Measurements from ENCODE around the gene GXYLT1.
"Not testable (repeated sequence)": the region's sequence is repeated elsewhere in the genome, so short reads cannot be mapped to it uniquely, and the experiment has no call there.

Gene GXYLT1

DNA sequence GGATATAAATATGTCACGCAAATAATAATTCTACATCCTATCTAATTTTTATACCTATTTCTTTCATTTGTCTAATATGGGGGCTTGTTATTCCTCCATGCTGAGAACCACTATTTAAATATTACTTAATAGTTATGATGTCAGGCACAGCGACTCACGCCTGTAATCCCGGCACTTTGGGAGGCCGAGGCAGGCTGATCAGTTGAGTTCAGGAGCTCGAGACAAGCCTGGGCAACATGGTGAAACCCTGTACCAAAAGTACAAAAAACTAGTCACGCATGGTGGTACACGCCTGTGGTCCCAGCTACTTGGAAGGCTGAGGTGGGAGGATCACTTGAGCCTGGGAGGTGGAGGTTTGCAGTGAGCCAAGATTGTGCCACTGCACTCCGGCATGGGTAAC is 45.2 kb downstream of the GXYLT1 start:
- H3K9me3 Mint-ChIP-seq = no peaks in the 10 kb centered on the region
- H3K36me3 Mint-ChIP-seq = peaks cover 22% of the 10 kb centered on the region
- H3K4me3 Mint-ChIP-seq = no peak overlapping the region
- CTCF ChIA-PET = no interaction called here
- H3K27ac Mint-ChIP-seq = no peak overlapping the region
- H3K27me3 Mint-ChIP-seq = no peaks in the 10 kb centered on the region
- no peak for DNase-seq
- H3K4me1 Mint-ChIP-seq = peaks cover 28% of the 10 kb centered on the region

DNA sequence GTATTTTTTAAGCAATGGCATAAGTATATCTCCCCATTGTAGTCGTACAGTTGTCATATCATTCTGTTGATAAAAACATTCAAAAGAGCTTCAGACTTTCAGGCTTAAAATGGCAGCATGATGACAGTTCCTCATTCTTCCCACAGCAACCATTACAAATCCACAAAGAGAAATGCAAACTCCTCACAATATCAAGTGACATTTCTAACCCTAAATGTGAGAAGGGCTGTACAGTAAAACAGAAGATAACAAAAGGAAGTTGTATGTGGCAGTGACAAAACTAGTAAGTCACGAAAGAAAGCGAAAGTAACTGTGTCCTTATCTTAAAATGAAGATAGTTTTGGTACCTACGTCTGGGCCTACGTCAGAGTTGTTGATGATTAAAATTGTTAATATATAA is 46.7 kb downstream of the GXYLT1 start:
- H3K27me3 Mint-ChIP-seq = no peaks in the 10 kb centered on the region
- peak; percentile 27 for DNase-seq
- peaks cover 24% of the 10 kb centered on the region for H3K36me3 Mint-ChIP-seq
- H3K27ac Mint-ChIP-seq = peak overlapping the region; percentile 97
- CTCF ChIA-PET = interaction anchor here (0.6 kb wide), 1 partner anchor 44 kb away, joined by 3 read pairs; no protein-coding TSS in a partner anchor
- H3K4me1 Mint-ChIP-seq = peaks cover 28% of the 10 kb centered on the region
- peak overlapping the region; percentile 78 for H3K4me3 Mint-ChIP-seq
- H3K9me3 Mint-ChIP-seq = no peaks in the 10 kb centered on the region

GRCh38 chr12:42094277-42094676 is 50.4 kb downstream of the GXYLT1 start:
- CTCF ChIA-PET = no interaction called here
- Mint-ChIP-seq H3K27ac (no peak overlapping the region), H3K4me3 (no peak overlapping the region), H3K4me1 (peaks cover 28% of the 10 kb centered on the region), H3K9me3 (no peaks in the 10 kb centered on the region), H3K27me3 (no peaks in the 10 kb centered on the region), H3K36me3 (peaks cover 33% of the 10 kb centered on the region)
- DNase-seq = no peak

- Mint-ChIP-seq H3K9me3 (no peaks in the 10 kb centered on the region), H3K4me3 (no peak overlapping the region), H3K36me3 (peaks cover 26% of the 10 kb centered on the region), H3K27me3 (no peaks in the 10 kb centered on the region), H3K27ac (no peak overlapping the region), H3K4me1 (peaks cover 16% of the 10 kb centered on the region)
- no peak for DNase-seq
- CTCF ChIA-PET = no interaction called here
Observed at GRCh38 chr12:42091769-42092168, 52.9 kb downstream of the GXYLT1 start.

- CTCF ChIA-PET = no interaction called here
- H3K4me1 Mint-ChIP-seq = peaks cover 8% of the 10 kb centered on the region
- H3K4me3 Mint-ChIP-seq = no peak overlapping the region
- no peak overlapping the region for H3K27ac Mint-ChIP-seq
- DNase-seq = no peak
- H3K36me3 Mint-ChIP-seq = peaks cover 26% of the 10 kb centered on the region
- no peaks in the 10 kb centered on the region for H3K27me3 Mint-ChIP-seq
- H3K9me3 Mint-ChIP-seq = no peaks in the 10 kb centered on the region
Observed at GRCh38 chr12:42090899-42091298, 53.8 kb downstream of the GXYLT1 start.

- DNase-seq = no peak
- no peaks in the 10 kb centered on the region for H3K27me3 Mint-ChIP-seq
Observed at GRCh38 chr12:42086031-42086430, 58.6 kb downstream of the GXYLT1 start.

GRCh38 chr12:42085594-42085993 is 59.1 kb downstream of the GXYLT1 start:
- no peak overlapping the region for H3K27ac Mint-ChIP-seq
- no peaks in the 10 kb centered on the region for H3K9me3 Mint-ChIP-seq
- peaks cover 17% of the 10 kb centered on the region for H3K36me3 Mint-ChIP-seq
- CTCF ChIA-PET = interaction anchor here (0.8 kb wide), 1 partner anchor 18 kb away, joined by 5 read pairs; no protein-coding TSS in a partner anchor
- H3K4me1 Mint-ChIP-seq = no peaks in the 10 kb centered on the region
- no peak for DNase-seq
- H3K4me3 Mint-ChIP-seq = no peak overlapping the region
- H3K27me3 Mint-ChIP-seq = no peaks in the 10 kb centered on the region

More at GRCh38 chr12:42086031-42086430, 58.6 kb downstream of the GXYLT1 start:
- Mint-ChIP-seq H3K9me3 (no peaks in the 10 kb centered on the region), H3K36me3 (peaks cover 17% of the 10 kb centered on the region), H3K4me3 (no peak overlapping the region), H3K27ac (no peak overlapping the region), H3K4me1 (no peaks in the 10 kb centered on the region)
- CTCF ChIA-PET = interaction anchor here (0.6 to 0.8 kb wide), 2 partner anchors 18 to 214 kb away, joined by 3 to 5 read pairs; no protein-coding TSS in a partner anchor

GRCh38 chr12:42084522-42084921 is 60.2 kb downstream of the GXYLT1 start:
- H3K4me1 Mint-ChIP-seq = no peaks in the 10 kb centered on the region
- no peaks in the 10 kb centered on the region for H3K27me3 Mint-ChIP-seq
- no peak overlapping the region for H3K4me3 Mint-ChIP-seq
- H3K36me3 Mint-ChIP-seq = peaks cover 16% of the 10 kb centered on the region
- no peaks in the 10 kb centered on the region for H3K9me3 Mint-ChIP-seq
- no peak for DNase-seq
- CTCF ChIA-PET = no interaction called here
- H3K27ac Mint-ChIP-seq = no peak overlapping the region

DNA sequence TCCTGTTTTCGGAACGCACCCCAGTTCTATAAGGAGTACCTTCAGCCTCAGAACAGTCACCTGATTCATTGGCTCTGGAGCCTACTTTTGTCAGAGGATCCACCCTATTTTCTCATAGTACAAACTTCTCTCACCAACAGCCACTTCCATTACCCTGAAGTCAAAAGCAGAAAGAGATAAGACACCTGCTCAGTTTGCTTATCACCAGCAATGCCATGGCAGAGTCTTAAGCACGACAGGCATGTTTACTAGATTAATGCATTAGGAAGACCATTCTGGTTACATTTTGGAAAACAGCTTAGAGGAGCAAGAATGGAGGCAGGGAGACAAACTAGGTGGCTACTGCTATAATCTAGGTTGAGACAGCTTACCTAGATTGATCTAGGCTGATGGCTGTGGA is 67.7 kb downstream of the GXYLT1 start:
- DNase-seq = no peak
- Mint-ChIP-seq H3K27ac (no peak overlapping the region), H3K27me3 (no peaks in the 10 kb centered on the region), H3K4me1 (no peaks in the 10 kb centered on the region), H3K36me3 (peaks cover 2% of the 10 kb centered on the region), H3K4me3 (no peak overlapping the region), H3K9me3 (peaks cover 2% of the 10 kb centered on the region)
- CTCF ChIA-PET = no interaction called here

DNA sequence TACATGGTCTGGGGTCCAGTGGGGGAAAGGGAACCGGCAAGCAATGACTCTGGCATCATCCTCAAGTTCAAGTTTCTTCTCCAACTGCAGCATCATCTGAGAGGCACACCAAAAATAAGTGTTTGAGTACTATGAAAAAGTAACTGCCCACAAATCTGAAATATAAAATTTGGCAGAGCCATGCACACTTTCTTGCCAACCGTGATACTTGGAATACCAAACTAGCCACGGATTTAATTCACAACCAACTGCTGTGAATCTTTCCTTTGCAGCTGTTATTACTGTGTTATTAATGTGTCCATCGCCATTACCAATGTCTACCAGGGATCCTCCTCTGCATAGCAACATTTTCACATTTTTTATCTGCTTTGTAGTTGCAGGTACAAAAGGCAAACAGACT is 74.6 kb downstream of the GXYLT1 start:
- Mint-ChIP-seq H3K4me1 (no peaks in the 10 kb centered on the region), H3K4me3 (no peak overlapping the region), H3K27ac (no peak overlapping the region)

GRCh38 chr12:42059127-42059526 is 85.5 kb downstream of the GXYLT1 start:
- no peaks in the 10 kb centered on the region for H3K4me1 Mint-ChIP-seq

More for the DNA sequence above, 74.6 kb downstream of the GXYLT1 start:
- CTCF ChIA-PET = no interaction called here
- no peak for DNase-seq
- Mint-ChIP-seq H3K9me3 (no peaks in the 10 kb centered on the region), H3K36me3 (no peaks in the 10 kb centered on the region), H3K27me3 (no peaks in the 10 kb centered on the region)

DNA sequence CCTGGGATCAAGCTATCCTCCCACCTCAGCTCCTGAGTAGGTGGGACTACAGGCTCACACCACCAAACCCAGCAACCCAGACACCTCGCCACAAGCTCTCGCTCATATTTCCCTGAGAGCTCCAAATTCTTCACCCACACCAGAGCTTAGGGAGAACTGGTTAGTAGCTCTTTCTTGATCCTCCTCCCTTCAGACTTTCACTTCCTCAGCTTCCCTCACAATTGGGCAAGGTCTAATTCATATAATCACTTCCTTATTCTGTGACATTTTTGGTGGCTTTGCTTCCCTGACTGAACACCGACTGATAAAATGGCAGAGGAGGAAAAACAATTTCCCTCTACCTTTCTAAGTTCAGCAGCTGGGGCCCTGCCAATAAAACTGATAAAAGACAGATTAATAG is 88.5 kb downstream of the GXYLT1 start:
- no peak overlapping the region for H3K4me3 Mint-ChIP-seq
- DNase-seq = no peak
- CTCF ChIA-PET = no interaction called here
- H3K9me3 Mint-ChIP-seq = no peaks in the 10 kb centered on the region
- peaks cover 12% of the 10 kb centered on the region for H3K27me3 Mint-ChIP-seq
- H3K36me3 Mint-ChIP-seq = no peaks in the 10 kb centered on the region
- no peak overlapping the region for H3K27ac Mint-ChIP-seq
- no peaks in the 10 kb centered on the region for H3K4me1 Mint-ChIP-seq

More at GRCh38 chr12:42059127-42059526, 85.5 kb downstream of the GXYLT1 start:
- Mint-ChIP-seq H3K4me3 (no peak overlapping the region), H3K36me3 (no peaks in the 10 kb centered on the region), H3K27ac (no peak overlapping the region), H3K9me3 (no peaks in the 10 kb centered on the region), H3K27me3 (peaks cover 12% of the 10 kb centered on the region)
- no peak for DNase-seq
- CTCF ChIA-PET = no interaction called here

DNA sequence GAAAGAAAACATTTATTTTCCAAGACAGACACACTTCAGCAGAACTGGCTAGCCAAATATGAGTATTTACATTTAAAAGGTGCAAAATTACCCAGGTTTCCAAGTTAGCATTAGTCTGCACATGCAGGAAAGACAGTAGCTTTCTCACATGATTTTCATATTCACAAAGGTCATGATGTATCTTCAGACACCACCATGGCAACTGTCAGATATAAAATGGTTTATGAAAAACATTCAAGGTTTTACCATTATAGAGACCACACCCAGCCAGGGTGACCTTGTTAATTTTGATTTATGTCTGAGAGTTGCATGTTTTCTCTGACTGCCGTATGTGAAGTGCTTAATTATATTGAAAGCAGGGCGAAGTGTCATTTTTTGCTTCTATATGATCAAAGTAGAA is 91.2 kb downstream of the GXYLT1 start:
- no peaks in the 10 kb centered on the region for H3K4me1 Mint-ChIP-seq
- CTCF ChIA-PET = no interaction called here

GRCh38 chr12:42048980-42049379 is 95.7 kb downstream of the GXYLT1 start:
- DNase-seq, H3K9me3 Mint-ChIP-seq, H3K4me3 Mint-ChIP-seq, H3K27ac Mint-ChIP-seq, CTCF ChIA-PET, H3K36me3 Mint-ChIP-seq, H3K27me3 Mint-ChIP-seq, H3K4me1 Mint-ChIP-seq: not testable (repeated sequence)

More for the DNA sequence above, 91.2 kb downstream of the GXYLT1 start:
- Mint-ChIP-seq H3K4me3 (no peak overlapping the region), H3K27me3 (peaks cover 12% of the 10 kb centered on the region), H3K9me3 (no peaks in the 10 kb centered on the region), H3K27ac (no peak overlapping the region), H3K36me3 (no peaks in the 10 kb centered on the region)
- no peak for DNase-seq

- no peaks in the 10 kb centered on the region for H3K36me3 Mint-ChIP-seq
Observed at GRCh38 chr12:42039577-42039976, 105.1 kb downstream of the GXYLT1 start.

GRCh38 chr12:42039176-42039575 is 105.5 kb downstream of the GXYLT1 start:
- no peaks in the 10 kb centered on the region for H3K36me3 Mint-ChIP-seq
- no peak overlapping the region for H3K27ac Mint-ChIP-seq
- H3K4me1 Mint-ChIP-seq = no peaks in the 10 kb centered on the region
- H3K4me3 Mint-ChIP-seq = no peak overlapping the region
- DNase-seq = no peak
- H3K9me3 Mint-ChIP-seq = no peaks in the 10 kb centered on the region
- H3K27me3 Mint-ChIP-seq = peaks cover 6% of the 10 kb centered on the region
- CTCF ChIA-PET = no interaction called here

More at GRCh38 chr12:42039577-42039976, 105.1 kb downstream of the GXYLT1 start:
- Mint-ChIP-seq H3K9me3 (no peaks in the 10 kb centered on the region), H3K4me1 (no peaks in the 10 kb centered on the region), H3K27me3 (peaks cover 6% of the 10 kb centered on the region), H3K4me3 (no peak overlapping the region), H3K27ac (no peak overlapping the region)
- DNase-seq = no peak
- CTCF ChIA-PET = no interaction called here
